HG03442 (cell line): ENCODE results near the gene GADL1.

Source experiments
- ATAC-seq: cut with Tn5 transposase; IDR thresholded peaks from one replicate; pipeline ENCODE4 v1.9.1; 2021; ENCODE audit warnings: mild to moderate bottlenecking, moderate library complexity; ENCODE audit not compliant: unreplicated experiment

The GADL1 gene

GRCh38 chr3:30819067-30819798, 75.2 kb downstream of the GADL1 start:
- no peak for ATAC-seq

GRCh38 chr3:30813734-30814133, 80.7 kb downstream of the GADL1 start:
- ATAC-seq = no peak

GRCh38 chr3:30811151-30811795, 83.2 kb downstream of the GADL1 start:
- no peak for ATAC-seq

DNA sequence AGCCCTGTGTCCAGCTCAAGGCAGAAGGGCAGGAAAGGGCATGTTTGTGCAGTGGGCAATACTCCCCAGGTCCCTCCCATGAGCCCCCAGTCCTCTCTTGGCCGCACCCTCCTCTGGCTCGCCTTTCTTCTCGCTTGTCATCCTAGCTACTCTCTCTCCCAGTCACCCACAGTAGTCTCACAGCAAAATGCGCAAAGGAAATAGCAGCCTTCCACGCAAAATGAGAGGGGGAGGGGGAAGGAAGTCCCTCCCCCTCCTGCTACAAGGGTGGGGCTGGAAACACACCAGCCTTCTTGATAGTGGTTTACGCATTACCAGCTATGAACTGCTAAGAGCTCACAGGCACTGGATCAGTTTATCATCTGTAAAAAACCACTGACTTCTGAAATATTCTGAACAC, 83.8 kb downstream of the GADL1 start:
- ATAC-seq = no peak

- no peak for ATAC-seq
Observed at GRCh38 chr3:30805695-30806094, 88.8 kb downstream of the GADL1 start.

GRCh38 chr3:30804984-30805383, 89.5 kb downstream of the GADL1 start:
- no peak for ATAC-seq

DNA sequence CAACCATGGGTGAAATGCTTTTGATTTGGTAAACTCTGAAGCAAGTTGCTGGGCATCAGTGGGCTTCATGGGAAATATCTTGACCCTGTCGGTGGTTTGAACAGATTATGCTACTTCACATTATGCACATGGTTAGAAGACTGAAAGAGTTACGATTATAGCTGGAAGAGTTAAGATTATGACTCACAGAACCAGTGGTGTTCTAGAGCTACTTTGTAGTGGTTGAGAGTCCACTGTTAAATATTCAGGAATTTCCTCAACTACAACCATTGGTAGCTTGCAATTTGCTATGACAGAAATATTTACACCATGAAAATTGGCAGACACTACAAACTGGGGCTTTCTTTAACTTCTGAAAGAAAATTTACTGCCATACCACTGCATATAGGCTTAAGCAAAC, 99.3 kb downstream of the GADL1 start:
- ATAC-seq = no peak

- ATAC-seq = no peak
Observed at GRCh38 chr3:30793740-30794139, 100.7 kb downstream of the GADL1 start.

GRCh38 chr3:30790150-30790549, 104.3 kb downstream of the GADL1 start:
- ATAC-seq = no peak

GRCh38 chr3:30786365-30786764, 108.1 kb downstream of the GADL1 start:
- ATAC-seq = no peak

DNA sequence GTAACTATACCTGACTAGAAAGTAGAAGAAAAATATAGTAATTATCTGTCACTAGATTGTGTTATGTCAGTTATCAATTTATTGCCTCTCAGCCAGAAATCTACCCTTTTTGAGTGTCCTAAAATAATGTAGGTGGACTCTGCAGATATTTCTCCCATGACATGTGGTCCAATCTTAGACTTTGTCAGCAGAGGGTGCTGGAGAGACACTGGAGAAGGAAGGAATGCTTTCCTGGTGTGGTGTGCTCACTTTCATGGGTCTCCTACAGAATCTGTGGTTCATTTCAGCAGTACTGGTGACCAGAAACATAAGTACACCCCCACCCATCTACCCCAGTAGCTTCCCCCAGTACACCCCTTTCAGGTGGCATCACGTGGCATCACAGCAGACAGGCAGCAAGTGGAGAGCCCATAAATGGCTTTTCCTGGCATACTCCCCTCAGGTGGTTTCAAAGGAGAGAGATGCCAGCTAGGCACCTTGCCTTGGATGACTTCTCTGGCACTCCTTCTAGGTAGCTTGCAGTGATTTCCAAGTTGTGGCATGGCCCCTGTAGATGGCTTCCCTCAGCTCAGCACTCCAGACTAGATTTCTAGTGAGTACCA, 114.7 kb downstream of the GADL1 start:
- ATAC-seq = no peak

- no peak for ATAC-seq
Observed at GRCh38 chr3:30778933-30779332, 115.5 kb downstream of the GADL1 start.

DNA sequence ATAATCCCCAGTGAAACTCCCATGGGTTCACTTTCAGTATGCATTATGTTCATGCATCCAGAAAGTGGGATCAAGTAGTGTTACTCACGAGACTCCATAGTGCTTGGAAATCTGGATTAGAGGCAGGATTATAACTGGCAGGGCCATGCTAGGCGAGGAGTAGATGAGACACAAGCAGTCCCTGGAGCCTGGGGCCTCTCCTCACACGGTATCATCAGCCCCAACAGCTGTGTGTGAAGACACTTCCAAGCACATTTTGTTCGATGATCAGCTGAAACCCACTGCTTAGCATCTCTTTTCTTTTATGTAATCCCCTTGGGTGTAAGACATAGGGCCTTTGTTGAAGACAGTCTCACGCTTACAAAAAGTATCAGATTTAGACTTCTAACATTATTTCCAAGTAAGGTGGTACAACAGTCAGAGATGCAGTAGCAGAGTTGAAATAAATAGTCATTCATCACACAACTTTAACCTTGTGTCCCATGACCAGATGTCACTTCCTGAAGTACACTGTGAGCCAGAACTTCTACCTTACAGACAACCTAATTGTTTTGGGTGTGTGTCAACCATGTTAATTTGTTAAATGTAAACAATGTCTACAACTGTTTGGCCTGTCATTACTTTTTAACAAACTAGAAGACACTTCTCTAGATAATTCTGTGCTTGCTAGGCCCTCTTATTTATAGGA, 116.9 kb downstream of the GADL1 start:
- no peak for ATAC-seq

DNA sequence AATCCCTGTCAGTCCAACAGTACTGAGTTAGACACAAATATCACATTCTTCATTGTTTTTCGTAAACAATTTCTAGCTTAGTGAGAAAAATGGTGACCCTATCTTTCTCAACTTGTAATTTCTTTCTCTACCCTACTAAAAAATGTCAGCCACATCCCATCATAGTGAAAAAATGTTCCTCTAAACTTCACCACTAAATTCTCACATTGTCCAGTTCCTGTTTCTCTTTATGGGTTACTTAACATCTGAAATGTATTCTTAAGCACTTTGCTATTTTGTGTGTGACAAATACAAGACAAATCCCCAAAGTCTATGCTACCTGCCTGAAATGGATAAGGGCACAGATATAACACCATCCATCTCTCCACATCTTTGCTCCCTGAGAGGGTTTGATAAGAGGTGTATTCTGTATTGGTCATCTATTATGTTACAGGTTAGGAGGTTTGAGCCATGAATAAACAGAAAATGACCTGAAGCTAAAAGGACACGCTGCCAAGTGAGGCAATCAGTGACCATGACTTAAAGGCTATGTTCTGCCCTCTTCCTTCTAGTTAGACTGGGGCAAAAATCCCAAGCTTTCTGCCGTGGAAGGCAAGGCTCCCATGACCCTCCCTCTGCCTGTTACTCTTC, 118.2 kb downstream of the GADL1 start:
- no peak for ATAC-seq

GRCh38 chr3:30775040-30775439, 119.4 kb downstream of the GADL1 start:
- no peak for ATAC-seq

DNA sequence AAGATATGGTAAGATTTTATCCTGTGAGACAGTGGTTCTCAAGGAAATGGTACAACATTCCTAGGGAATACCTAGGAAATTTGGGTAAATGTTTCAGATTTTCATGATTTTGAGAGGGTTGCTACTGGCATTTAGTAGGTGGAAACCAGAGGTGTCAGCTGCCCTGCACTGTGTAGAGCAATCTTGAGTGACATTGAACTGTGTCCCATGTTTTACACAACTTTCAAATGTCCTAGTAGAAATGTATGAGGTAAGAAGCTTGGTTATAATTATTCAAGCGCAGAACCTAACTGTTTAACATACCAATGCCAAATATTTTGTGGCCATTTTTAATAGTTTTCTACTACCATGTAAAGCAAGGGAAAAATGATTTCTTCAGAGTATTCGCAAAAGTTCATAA, 120.4 kb downstream of the GADL1 start:
- ATAC-seq = no peak

- no peak for ATAC-seq
Observed at GRCh38 chr3:30770387-30770786, 124.1 kb downstream of the GADL1 start.

DNA sequence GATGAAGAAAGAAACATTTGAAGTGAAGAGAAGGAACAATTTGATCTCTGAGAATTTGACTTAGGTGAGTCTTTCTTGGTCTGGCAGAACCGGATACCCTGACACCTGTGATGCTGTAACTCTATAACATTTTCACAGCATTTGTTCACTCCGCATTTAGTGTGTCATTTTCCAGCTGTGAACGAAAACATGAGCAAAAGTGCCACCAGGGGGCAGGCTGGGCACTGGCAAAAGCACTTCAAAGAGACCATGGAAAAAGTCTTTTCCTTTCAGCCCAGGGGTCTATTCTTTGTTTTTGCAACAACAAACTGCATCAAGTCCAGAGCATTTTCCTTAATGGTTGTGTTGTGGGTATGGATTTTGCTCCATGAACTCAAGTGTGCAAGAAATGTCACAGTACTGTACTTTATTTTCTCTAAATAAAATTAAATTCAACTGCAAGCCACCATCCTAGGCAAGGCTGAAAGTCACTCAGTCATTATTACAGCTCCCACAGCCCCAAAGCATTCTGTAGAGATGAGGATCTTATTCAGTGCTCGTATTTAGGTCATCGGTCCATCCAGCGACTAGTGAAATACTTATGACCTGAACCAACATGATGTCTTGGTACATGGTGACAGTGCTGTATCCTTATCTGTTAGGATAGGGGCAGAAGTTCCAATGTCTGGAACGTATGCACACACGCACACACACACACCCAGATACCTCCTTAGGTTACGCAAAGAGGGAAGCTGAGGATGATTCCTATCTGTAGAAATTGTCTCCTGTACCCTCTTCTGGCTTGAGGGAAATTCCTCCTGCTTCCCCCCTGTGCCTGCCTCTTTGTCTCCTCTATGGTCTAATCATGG, 125.5 kb downstream of the GADL1 start:
- peak; percentile 42 for ATAC-seq

- ATAC-seq = no peak
Observed at GRCh38 chr3:30768046-30768445, 126.4 kb downstream of the GADL1 start.

DNA sequence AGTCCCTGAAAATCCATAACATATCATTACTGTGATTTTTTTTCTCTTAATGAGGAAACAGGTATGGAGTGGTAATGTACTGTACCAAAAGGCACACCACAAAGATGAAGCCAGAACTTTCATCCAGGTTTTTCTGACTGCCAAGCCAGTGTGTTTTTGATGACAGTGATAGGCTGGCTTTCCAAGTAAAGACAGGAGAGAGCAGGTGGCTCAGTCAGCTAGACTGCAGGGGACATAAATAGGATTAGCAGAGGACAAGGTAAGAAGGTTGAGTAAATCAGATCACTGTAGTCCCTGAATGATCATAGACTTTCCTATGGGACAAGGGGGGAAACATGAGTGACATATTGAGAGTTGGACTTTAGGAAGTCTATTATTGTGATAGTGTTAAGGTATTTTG, 127.9 kb downstream of the GADL1 start:
- no peak for ATAC-seq
